Measurements from ENCODE around the gene PF4V1. TPM values are rescaled to one million over a fixed set of nuclear protein-coding genes. Genes with fewer than 3 reads are reported as not detected.
A peak's percentile ranks its signal among the peaks of the same experiment; 100 is the strongest.

The PF4V1 gene, protein sequence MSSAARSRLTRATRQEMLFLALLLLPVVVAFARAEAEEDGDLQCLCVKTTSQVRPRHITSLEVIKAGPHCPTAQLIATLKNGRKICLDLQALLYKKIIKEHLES
- not detected for total RNA-seq (2021; fragmentation: NEBNext Ultra II Directional; extraction: Animal tissue kit (Norgen Biotek cat#: 25700))
- long read RNA-seq, partial matches to known transcripts = 0 of 1 reads
- long read RNA-seq, other reads (novel, unspliced or antisense) = 0 of 1 reads

DNA sequence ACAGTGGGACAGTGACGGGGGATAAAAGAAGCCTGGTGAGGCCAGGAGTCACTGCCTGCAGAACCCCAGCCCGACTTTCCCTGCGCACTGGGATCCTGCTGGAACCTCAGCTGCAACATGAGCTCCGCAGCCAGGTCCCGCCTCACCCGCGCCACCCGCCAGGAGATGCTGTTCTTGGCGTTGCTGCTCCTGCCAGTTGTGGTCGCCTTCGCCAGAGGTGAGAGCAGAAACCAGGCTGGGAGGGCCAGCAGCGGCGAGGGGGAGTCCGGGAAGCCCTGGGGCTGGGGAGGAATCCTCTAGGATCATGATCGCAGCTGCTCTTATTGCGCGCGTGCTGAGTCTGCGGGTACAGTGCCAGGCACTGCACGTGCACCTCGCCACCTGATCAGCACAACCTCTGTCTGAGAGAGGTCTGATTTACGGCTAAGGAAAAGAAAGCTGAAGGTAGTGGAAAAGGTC lies at the start of gene PF4V1:
Gene PF4V1 (plus strand): TSS at position 51 of the 459 bp plus-strand sequence. CDS start 67 bp downstream, at position 118.
- H3K27ac Mint-ChIP-seq = no peak within 1 kb of the TSS
- H3K9me3 Mint-ChIP-seq = peaks cover 5% of the 10 kb centered on the region; the same call in 1 of the 2 replicates
- H3K27me3 Mint-ChIP-seq (ENCODE audit: insufficient read depth) = peaks cover 4% of the 10 kb centered on the region
- peak within 1 kb of the TSS; percentile 71 for H3K4me3 Mint-ChIP-seq
- peaks cover 30% of the 10 kb centered on the region for H3K4me1 Mint-ChIP-seq (ENCODE audit: low read depth)
- TF ChIP-seq, protein P1, sequence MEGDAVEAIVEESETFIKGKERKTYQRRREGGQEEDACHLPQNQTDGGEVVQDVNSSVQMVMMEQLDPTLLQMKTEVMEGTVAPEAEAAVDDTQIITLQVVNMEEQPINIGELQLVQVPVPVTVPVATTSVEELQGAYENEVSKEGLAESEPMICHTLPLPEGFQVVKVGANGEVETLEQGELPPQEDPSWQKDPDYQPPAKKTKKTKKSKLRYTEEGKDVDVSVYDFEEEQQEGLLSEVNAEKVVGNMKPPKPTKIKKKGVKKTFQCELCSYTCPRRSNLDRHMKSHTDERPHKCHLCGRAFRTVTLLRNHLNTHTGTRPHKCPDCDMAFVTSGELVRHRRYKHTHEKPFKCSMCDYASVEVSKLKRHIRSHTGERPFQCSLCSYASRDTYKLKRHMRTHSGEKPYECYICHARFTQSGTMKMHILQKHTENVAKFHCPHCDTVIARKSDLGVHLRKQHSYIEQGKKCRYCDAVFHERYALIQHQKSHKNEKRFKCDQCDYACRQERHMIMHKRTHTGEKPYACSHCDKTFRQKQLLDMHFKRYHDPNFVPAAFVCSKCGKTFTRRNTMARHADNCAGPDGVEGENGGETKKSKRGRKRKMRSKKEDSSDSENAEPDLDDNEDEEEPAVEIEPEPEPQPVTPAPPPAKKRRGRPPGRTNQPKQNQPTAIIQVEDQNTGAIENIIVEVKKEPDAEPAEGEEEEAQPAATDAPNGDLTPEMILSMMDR (IDR thresholded peaks at IDR 0.05) = peak; percentile 60
- DNase-seq = no peak
- H3K36me3 Mint-ChIP-seq (ENCODE audit: low read depth) = no peaks in the 10 kb centered on the region

DNA sequence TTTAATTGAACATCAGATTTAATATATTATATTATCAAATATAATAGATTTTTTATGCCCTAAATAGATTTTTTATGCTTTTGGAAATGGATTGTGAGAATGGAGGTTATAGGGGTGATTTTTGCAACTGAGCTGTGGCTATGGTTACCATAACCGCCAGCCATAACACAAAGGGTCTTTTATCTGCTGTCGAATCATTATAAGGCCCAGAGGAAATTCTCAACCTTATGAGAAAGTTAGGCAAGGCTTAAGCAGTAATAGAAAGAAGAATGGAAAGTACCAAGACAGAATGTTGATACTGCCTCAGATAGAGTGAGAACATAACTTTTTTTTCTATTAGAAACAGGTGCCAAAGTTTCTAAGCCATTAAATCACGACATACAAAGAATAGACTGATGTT lies 42.9 kb upstream of the PF4V1 start:
- Mint-ChIP-seq H3K27ac (no peak overlapping the region), H3K36me3 (ENCODE audit: low read depth) (no peaks in the 10 kb centered on the region), H3K9me3 (no peaks in the 10 kb centered on the region), H3K4me1 (ENCODE audit: low read depth) (peaks cover 6% of the 10 kb centered on the region), H3K4me3 (no peak overlapping the region), H3K27me3 (ENCODE audit: insufficient read depth) (peaks cover 24% of the 10 kb centered on the region)
- TF ChIP-seq, protein P1 (IDR thresholded peaks at IDR 0.05) = no peak
- no peak for DNase-seq

DNA sequence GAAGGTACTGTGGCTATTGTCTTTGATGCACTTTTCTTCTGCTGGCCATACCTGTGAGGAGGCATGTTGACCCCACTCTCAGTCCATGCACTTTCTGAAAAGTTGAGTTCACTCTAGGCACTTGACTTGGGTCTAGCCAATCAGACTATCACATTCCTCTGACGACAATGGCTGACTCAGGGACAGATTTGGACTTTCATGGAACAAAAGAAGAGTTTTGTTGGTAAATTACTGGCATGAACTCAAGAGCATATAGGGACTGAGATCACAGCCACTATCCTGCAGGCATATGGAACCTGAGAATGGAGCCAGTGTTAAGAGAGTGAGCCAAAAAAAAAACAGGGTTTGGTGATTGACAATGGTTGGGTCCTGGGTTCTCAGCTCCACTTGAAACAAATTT lies 41.3 kb upstream of the PF4V1 start:
- H3K4me3 Mint-ChIP-seq = no peak overlapping the region
- no peak for DNase-seq
- H3K36me3 Mint-ChIP-seq (ENCODE audit: low read depth) = no peaks in the 10 kb centered on the region
- peaks cover 11% of the 10 kb centered on the region for H3K27me3 Mint-ChIP-seq (ENCODE audit: insufficient read depth)
- TF ChIP-seq, protein P1 (IDR thresholded peaks at IDR 0.05) = no peak
- no peaks in the 10 kb centered on the region for H3K9me3 Mint-ChIP-seq
- H3K4me1 Mint-ChIP-seq (ENCODE audit: low read depth) = peaks cover 14% of the 10 kb centered on the region
- H3K27ac Mint-ChIP-seq = no peak overlapping the region

DNA sequence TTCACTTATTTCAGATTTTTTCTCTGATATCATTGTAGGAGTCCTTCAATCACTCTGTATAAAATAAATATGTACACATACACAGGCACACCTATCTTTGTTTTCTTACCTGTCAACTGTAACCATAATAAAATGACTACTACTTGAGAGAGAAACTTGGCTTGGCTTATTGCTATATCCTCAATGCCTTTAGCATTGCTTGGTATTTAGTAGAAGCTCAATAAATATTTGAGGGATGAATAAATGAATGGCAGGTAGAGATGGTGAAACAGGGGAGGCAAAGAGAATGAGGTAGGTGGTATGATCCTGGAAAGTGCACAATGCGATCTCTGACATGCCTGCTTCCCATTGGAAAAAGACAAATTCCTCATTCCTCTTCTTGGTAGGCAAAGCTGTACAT lies 38.4 kb upstream of the PF4V1 start:
- TF ChIP-seq, protein P1 (IDR thresholded peaks at IDR 0.05) = no peak
- Mint-ChIP-seq H3K4me3 (no peak overlapping the region), H3K4me1 (ENCODE audit: low read depth) (peaks cover 23% of the 10 kb centered on the region), H3K27me3 (ENCODE audit: insufficient read depth) (peaks cover 2% of the 10 kb centered on the region; the same call in 1 of the 2 replicates), H3K27ac (no peak overlapping the region), H3K36me3 (ENCODE audit: low read depth) (no peaks in the 10 kb centered on the region), H3K9me3 (no peaks in the 10 kb centered on the region)
- DNase-seq = no peak

DNA sequence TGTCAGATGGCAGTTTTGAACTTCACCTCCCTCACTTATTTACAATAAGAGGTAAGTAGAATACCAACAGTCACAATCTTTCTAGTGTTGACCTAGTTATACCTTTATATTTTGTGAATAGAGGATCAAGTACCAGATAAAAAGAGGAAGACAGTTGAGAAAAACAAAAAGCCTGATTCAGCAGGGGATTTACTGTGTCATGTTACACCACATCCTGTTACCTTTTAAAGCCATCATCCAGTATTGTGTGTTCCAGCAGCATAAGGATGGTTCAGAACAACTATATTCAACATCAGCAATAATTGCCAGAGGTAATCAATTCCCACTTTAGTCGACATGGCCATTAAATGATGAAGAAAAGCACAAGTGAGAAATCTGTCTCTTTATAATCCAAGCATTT lies 38.0 kb upstream of the PF4V1 start:
- no peak overlapping the region for H3K27ac Mint-ChIP-seq
- no peak overlapping the region for H3K4me3 Mint-ChIP-seq
- peaks cover 2% of the 10 kb centered on the region; the same call in 1 of the 2 replicates for H3K27me3 Mint-ChIP-seq (ENCODE audit: insufficient read depth)
- peaks cover 23% of the 10 kb centered on the region for H3K4me1 Mint-ChIP-seq (ENCODE audit: low read depth)
- TF ChIP-seq, protein P1 (IDR thresholded peaks at IDR 0.05) = no peak
- no peak for DNase-seq
- H3K36me3 Mint-ChIP-seq (ENCODE audit: low read depth) = no peaks in the 10 kb centered on the region
- no peaks in the 10 kb centered on the region for H3K9me3 Mint-ChIP-seq
